Astrocyte (in vitro differentiated cells and primary cell): Measurements from ENCODE around the gene CIC. TPM values are rescaled to one million over a fixed set of nuclear protein-coding genes. Genes with fewer than 3 reads are reported as not detected.
A peak's percentile ranks its signal among the peaks of the same experiment; 100 is the strongest.

Experiments
- DNase-seq: peaks from one replicate; pipeline ENCODE4 v3.0.0-alpha.2; 2010; ENCODE audit warnings: low read depth
- FAIRE-seq: peaks from 2 replicates; lab custom pipeline; 2011; peaks lifted over from hg19 to GRCh38; lab: Jason Lieb, UNC
- H2AFZ ChIP-seq: 2 replicates; pipeline ENCODE4 v1.6.0; 2012; ENCODE audit warnings: low read depth, low read length, inconsistent platforms
- H3K27ac ChIP-seq: 2 replicates; pipeline ENCODE4 v1.5.1; 2011; ENCODE audit warnings: low read depth, low read length, inconsistent platforms
- H3K27me3 ChIP-seq: 2 replicates; pipeline ENCODE4 v1.6.0; 2011; ENCODE audit warnings: low read length, inconsistent platforms; ENCODE audit not compliant: insufficient read depth
- H3K36me3 ChIP-seq: 2 replicates; pipeline ENCODE4 v1.5.1; 2011; ENCODE audit warnings: low read length, inconsistent platforms; ENCODE audit not compliant: insufficient read depth
- H3K4me1 ChIP-seq: 2 replicates; pipeline ENCODE4 v1.5.1; 2011; ENCODE audit warnings: low read length, inconsistent platforms; ENCODE audit not compliant: insufficient read depth
- H3K4me2 ChIP-seq: 2 replicates; pipeline ENCODE4 v1.6.0; 2012; ENCODE audit warnings: low read length, inconsistent platforms
- H3K4me3 ChIP-seq: 2 replicates; pipeline ENCODE4 v1.5.1; 2011; ENCODE audit warnings: low read depth, mild to moderate bottlenecking, low read length, inconsistent platforms; ENCODE audit not compliant: insufficient read depth
- H3K79me2 ChIP-seq: 2 replicates; pipeline ENCODE4 v1.6.0; 2012; ENCODE audit warnings: mild to moderate bottlenecking, low read length, inconsistent platforms; ENCODE audit not compliant: insufficient read depth
- H3K9ac ChIP-seq: 2 replicates; pipeline ENCODE4 v1.6.0; 2012; ENCODE audit warnings: mild to moderate bottlenecking, low read length, inconsistent platforms
- H3K9me3 ChIP-seq: 2 replicates; pipeline ENCODE4 v1.5.1; 2012; ENCODE audit warnings: low read depth, mild to moderate bottlenecking, low read length, inconsistent platforms; ENCODE audit not compliant: insufficient read depth
- H4K20me1 ChIP-seq: 2 replicates; pipeline ENCODE4 v1.6.0; 2012; ENCODE audit warnings: low read length, inconsistent platforms; ENCODE audit not compliant: insufficient read depth
- H3K27ac Mint-ChIP-seq: one replicate; pipeline ENCODE4 v1.8.0; 2021; ENCODE audit warnings: mild to moderate bottlenecking, mixed read lengths; ENCODE audit not compliant: unreplicated experiment
- H3K27me3 Mint-ChIP-seq: one replicate; pipeline ENCODE4 v1.8.0; 2021; ENCODE audit warnings: low read depth, mixed read lengths; ENCODE audit not compliant: unreplicated experiment
- H3K36me3 Mint-ChIP-seq: one replicate; pipeline ENCODE4 v1.8.0; 2021; ENCODE audit warnings: low read depth, mixed read lengths; ENCODE audit not compliant: unreplicated experiment
- H3K4me1 Mint-ChIP-seq: one replicate; pipeline ENCODE4 v1.8.0; 2021; ENCODE audit warnings: low read depth, mixed read lengths; ENCODE audit not compliant: unreplicated experiment
- H3K4me3 Mint-ChIP-seq: one replicate; pipeline ENCODE4 v1.8.0; 2021; ENCODE audit warnings: mild to moderate bottlenecking, moderate library complexity, mixed read lengths; ENCODE audit not compliant: unreplicated experiment
- H3K9me3 Mint-ChIP-seq: one replicate; pipeline ENCODE4 v1.8.0; 2021; ENCODE audit warnings: mild to moderate bottlenecking, mixed read lengths; ENCODE audit not compliant: unreplicated experiment
- CTCF ChIP-seq: IDR thresholded peaks from 2 replicates; pipeline ENCODE4 v1.5.1; 2011; ENCODE audit warnings: low read depth, mild to moderate bottlenecking, inconsistent platforms, low read length, moderate library complexity; ENCODE audit not compliant: insufficient read depth
- EZH2 ChIP-seq: IDR thresholded peaks from 2 replicates; pipeline ENCODE4 v1.6.1; 2012; ENCODE audit warnings: mild to moderate bottlenecking, low read length, inconsistent platforms; ENCODE audit not compliant: insufficient read depth
- total RNA-seq: library from RNA; stranded (reverse); gene quantifications from 2 replicates; pipeline ENCODE4 v1.2.1, GENCODE V29; 2021

Gene CIC
- total RNA-seq, 1 donor from 2014 or later: 78.5 TPM

GRCh38 chr19:42301646-42302203 lies 32.7 kb downstream of the CIC start, which contains the start of gene PRR19:
Gene PRR19 (plus strand): TSS chr19:42302132. CDS start chr19:42309585, 7,453 bp downstream.
- Mint-ChIP-seq H3K36me3 (peaks cover 7% of the 10 kb centered on the region), H3K27me3 (no peaks in the 10 kb centered on the region), H3K9me3 (no peaks in the 10 kb centered on the region), H3K27ac (no peak within 1 kb of the TSS), H3K4me3 (peak within 1 kb of the TSS; percentile 89), H3K4me1 (peaks cover 3% of the 10 kb centered on the region)
- no peak for TF ChIP-seq EZH2
- no peak for TF ChIP-seq CTCF
- Histone ChIP-seq H3K36me3 (peaks cover 4% of the 10 kb centered on the region), H3K27ac (peak within 1 kb of the TSS; percentile 57), H3K4me2 (peak within 1 kb of the TSS; percentile 95), H2AFZ (peak within 1 kb of the TSS; percentile 92), H3K4me3 (peak within 1 kb of the TSS; percentile 82), H3K9ac (peak within 1 kb of the TSS; percentile 82), H3K79me2 (peaks cover 7% of the 10 kb centered on the region), H3K9me3 (no peaks in the 10 kb centered on the region), H4K20me1 (peaks cover 2% of the 10 kb centered on the region), H3K27me3 (no peaks in the 10 kb centered on the region), H3K4me1 (peaks cover 16% of the 10 kb centered on the region)
- FAIRE-seq (no peak), DNase-seq (no peak)

GRCh38 chr19:42303101-42303464 lies 34.0 kb downstream of the CIC start:
- Histone ChIP-seq H2AFZ (peak overlapping the region; percentile 92), H4K20me1 (no peaks in the 10 kb centered on the region), H3K4me1 (peaks cover 16% of the 10 kb centered on the region), H3K9me3 (no peaks in the 10 kb centered on the region), H3K4me2 (peak overlapping the region; percentile 95), H3K9ac (peak overlapping the region; percentile 82), H3K4me3 (peak overlapping the region; percentile 82), H3K36me3 (no peaks in the 10 kb centered on the region), H3K27me3 (no peaks in the 10 kb centered on the region), H3K27ac (peak overlapping the region; percentile 4), H3K79me2 (peaks cover 7% of the 10 kb centered on the region)
- H3K36me3 Mint-ChIP-seq: peaks cover 5% of the 10 kb centered on the region
- H3K4me3 Mint-ChIP-seq: peak overlapping the region; percentile 89
- FAIRE-seq (no peak), DNase-seq (no peak)
- no peaks in the 10 kb centered on the region for H3K27me3 Mint-ChIP-seq
- H3K9me3 Mint-ChIP-seq: no peaks in the 10 kb centered on the region
- TF ChIP-seq EZH2 (no peak), CTCF (no peak)
- no peak overlapping the region for H3K27ac Mint-ChIP-seq
- peaks cover 3% of the 10 kb centered on the region for H3K4me1 Mint-ChIP-seq

DNA sequence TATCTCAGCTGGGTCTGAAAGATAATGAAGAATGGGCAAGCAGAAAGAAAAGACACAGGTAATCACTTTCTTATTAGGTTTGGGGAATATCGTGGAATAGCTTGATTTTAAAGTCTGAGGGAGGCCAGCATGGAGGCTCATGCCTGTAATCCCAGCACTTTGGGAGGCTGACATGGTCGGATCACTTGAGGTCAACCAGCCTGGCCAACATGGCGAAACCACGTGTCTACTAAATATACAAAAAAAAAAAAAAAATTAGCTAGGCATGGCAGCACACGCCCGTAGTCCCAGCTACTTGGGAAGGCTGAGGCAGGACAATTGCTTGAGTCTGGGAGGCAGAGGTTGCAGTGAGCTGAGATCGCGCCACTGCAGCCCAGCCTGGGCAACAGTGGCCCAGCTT lies 34.8 kb downstream of the CIC start:
- DNase-seq (no peak), FAIRE-seq (no peak)
- peak overlapping the region; percentile 89 for H3K4me3 Mint-ChIP-seq
- Histone ChIP-seq H3K27me3 (no peaks in the 10 kb centered on the region), H3K9ac (no peak overlapping the region), H4K20me1 (no peaks in the 10 kb centered on the region), H3K79me2 (peaks cover 7% of the 10 kb centered on the region), H3K4me1 (peaks cover 16% of the 10 kb centered on the region), H2AFZ (no peak overlapping the region), H3K4me3 (no peak overlapping the region), H3K27ac (no peak overlapping the region), H3K9me3 (no peaks in the 10 kb centered on the region), H3K36me3 (no peaks in the 10 kb centered on the region), H3K4me2 (no peak overlapping the region)
- TF ChIP-seq CTCF (no peak), EZH2 (no peak)
- H3K36me3 Mint-ChIP-seq: peaks cover 5% of the 10 kb centered on the region
- no peaks in the 10 kb centered on the region for H3K27me3 Mint-ChIP-seq
- H3K27ac Mint-ChIP-seq: no peak overlapping the region
- H3K4me1 Mint-ChIP-seq: peaks cover 3% of the 10 kb centered on the region
- no peaks in the 10 kb centered on the region for H3K9me3 Mint-ChIP-seq
